ENCODE measurements around the gene NPY2R.

The NPY2R gene

GRCh38 chr4:155208258-155209054 is at the start of gene NPY2R:
Gene NPY2R, plus strand, starts transcription at chr4:155208636. Its CDS starts 5,304 bp downstream, at chr4:155213940.
- no peak for DNase-seq

- DNase-seq: peak; percentile 31
Observed at GRCh38 chr4:155161357-155161756, 47.1 kb upstream of the NPY2R start.

GRCh38 chr4:155164718-155165117 is 43.7 kb upstream of the NPY2R start:
- no peak for DNase-seq

GRCh38 chr4:155170569-155170968 is 37.9 kb upstream of the NPY2R start:
- no peak for DNase-seq

GRCh38 chr4:155173371-155173770 is 35.1 kb upstream of the NPY2R start:
- no peak for DNase-seq

- no peak for DNase-seq
Observed at GRCh38 chr4:155174668-155175067, 33.8 kb upstream of the NPY2R start.

GRCh38 chr4:155179216-155179615 is 29.2 kb upstream of the NPY2R start:
- DNase-seq: no peak

GRCh38 chr4:155186972-155187371 is 21.5 kb upstream of the NPY2R start:
- DNase-seq: no peak

- DNase-seq: no peak
Observed at GRCh38 chr4:155187989-155188388, 20.4 kb upstream of the NPY2R start.

GRCh38 chr4:155190099-155190498 is 18.3 kb upstream of the NPY2R start:
- no peak for DNase-seq

GRCh38 chr4:155197757-155198156 is 10.7 kb upstream of the NPY2R start:
- no peak for DNase-seq

GRCh38 chr4:155207534-155208257 is 740 bp upstream of the NPY2R start:
- no peak for DNase-seq

- no peak for DNase-seq
Observed at GRCh38 chr4:155220025-155220424, 11.6 kb downstream of the NPY2R start.

GRCh38 chr4:155227131-155227530 is 18.7 kb downstream of the NPY2R start:
- no peak for DNase-seq

GRCh38 chr4:155228713-155229112 is 20.3 kb downstream of the NPY2R start:
- DNase-seq: no peak

GRCh38 chr4:155232432-155232831 is 24.0 kb downstream of the NPY2R start:
- DNase-seq: no peak

GRCh38 chr4:155234206-155234605 is 25.8 kb downstream of the NPY2R start:
- DNase-seq: no peak

- DNase-seq: no peak
Observed at GRCh38 chr4:155237567-155237966, 29.1 kb downstream of the NPY2R start.

- DNase-seq: no peak
Observed at GRCh38 chr4:155241225-155241624, 32.8 kb downstream of the NPY2R start.

GRCh38 chr4:155241664-155242063 is 33.2 kb downstream of the NPY2R start:
- DNase-seq: no peak

- DNase-seq: no peak
Observed at GRCh38 chr4:155245105-155245504, 36.7 kb downstream of the NPY2R start.

GRCh38 chr4:155248002-155248896 is 39.8 kb downstream of the NPY2R start:
- no peak for DNase-seq

GRCh38 chr4:155249016-155249566 is 40.7 kb downstream of the NPY2R start:
- no peak for DNase-seq
